Stomach smooth muscle (tissue), 2 donors: Measurements from ENCODE around the gene ATXN1.

Experiments
- H3K27ac ChIP-seq: one replicate; pipeline ENCODE4 v1.7.0; 2013; ENCODE audit warnings: mild to moderate bottlenecking, low read length, inconsistent platforms
- H3K27me3 ChIP-seq, 2 donors: one replicate each; pipeline ENCODE4 v1.7.0; 2013; ENCODE audit warnings: low read length in 2 of 2; ENCODE audit not compliant: insufficient read depth in 2 of 2, control insufficient read depth in 1 of 2
- H3K36me3 ChIP-seq, 2 donors: one replicate each; pipeline ENCODE4 v1.7.0; 2013; ENCODE audit warnings: low read length in 2 of 2; ENCODE audit not compliant: control insufficient read depth in 2 of 2, insufficient read depth in 2 of 2
- H3K4me1 ChIP-seq: one replicate; pipeline ENCODE4 v1.7.0; 2013; ENCODE audit warnings: low read length; ENCODE audit not compliant: control insufficient read depth, insufficient read depth
- H3K4me3 ChIP-seq, 2 donors: one replicate each; pipeline ENCODE4 v1.7.0; 2013; ENCODE audit warnings: low read length in 2 of 2
- H3K9ac ChIP-seq, 2 donors: one replicate each; pipeline ENCODE4 v1.7.0; 2013; ENCODE audit warnings: low read length in 2 of 2, mild to moderate bottlenecking in 1 of 2
- H3K9me3 ChIP-seq, 2 donors: one replicate each; pipeline ENCODE4 v1.7.0; 2013; ENCODE audit warnings: low read length in 2 of 2; ENCODE audit not compliant: control insufficient read depth in 2 of 2
- donor health status: healthy.
- donor health status: Pancreatic carcinoma.

ATXN1 gene

GRCh38 chr6:16653226-16653625 lies 108.0 kb downstream of the ATXN1 start:
- H3K36me3 ChIP-seq = peaks cover 13 to 14% of the 10 kb centered on the region in 2 donors
- no peaks in the 10 kb centered on the region for H3K27me3 ChIP-seq
- no peak overlapping the region for H3K27ac ChIP-seq
- H3K4me1 ChIP-seq = no peaks in the 10 kb centered on the region
- no peak overlapping the region for H3K9ac ChIP-seq
- no peaks in the 10 kb centered on the region for H3K9me3 ChIP-seq
- no peak overlapping the region for H3K4me3 ChIP-seq

GRCh38 chr6:16651871-16652270 lies 109.4 kb downstream of the ATXN1 start:
- H3K27me3 ChIP-seq = no peaks in the 10 kb centered on the region
- no peak overlapping the region for H3K4me3 ChIP-seq
- no peaks in the 10 kb centered on the region for H3K4me1 ChIP-seq
- no peak overlapping the region for H3K27ac ChIP-seq
- H3K9ac ChIP-seq = no peak overlapping the region
- peaks cover 10 to 14% of the 10 kb centered on the region in 2 donors for H3K36me3 ChIP-seq
- no peaks in the 10 kb centered on the region for H3K9me3 ChIP-seq

- no peaks in the 10 kb centered on the region for H3K4me1 ChIP-seq
- no peak overlapping the region for H3K27ac ChIP-seq
- no peaks in the 10 kb centered on the region for H3K27me3 ChIP-seq
- H3K9ac ChIP-seq = no peak overlapping the region
- H3K4me3 ChIP-seq = no peak overlapping the region
- peaks cover 10 to 16% of the 10 kb centered on the region in 2 donors for H3K36me3 ChIP-seq
- H3K9me3 ChIP-seq = no peaks in the 10 kb centered on the region
These were observed 111.4 kb downstream of the ATXN1 start for GRCh38 chr6:16649890-16650289.

GRCh38 chr6:16649241-16649640 lies 112.0 kb downstream of the ATXN1 start:
- Histone ChIP-seq H3K9me3 (no peaks in the 10 kb centered on the region), H3K27ac (no peak overlapping the region), H3K9ac (no peak overlapping the region), H3K4me1 (no peaks in the 10 kb centered on the region), H3K27me3 (no peaks in the 10 kb centered on the region), H3K36me3 (peaks cover 10 to 16% of the 10 kb centered on the region in 2 donors), H3K4me3 (no peak overlapping the region)

GRCh38 chr6:16648003-16648402 lies 113.3 kb downstream of the ATXN1 start:
- Histone ChIP-seq H3K27ac (no peak overlapping the region), H3K4me1 (no peaks in the 10 kb centered on the region), H3K9ac (no peak overlapping the region), H3K36me3 (peaks cover 2 to 6% of the 10 kb centered on the region in 2 donors), H3K9me3 (no peaks in the 10 kb centered on the region), H3K4me3 (no peak overlapping the region), H3K27me3 (no peaks in the 10 kb centered on the region)

- no peak overlapping the region for H3K27ac ChIP-seq
- H3K27me3 ChIP-seq = no peaks in the 10 kb centered on the region
- no peak overlapping the region for H3K9ac ChIP-seq
- H3K4me3 ChIP-seq = no peak overlapping the region
- peaks cover 2 to 5% of the 10 kb centered on the region in 2 donors for H3K36me3 ChIP-seq
- H3K9me3 ChIP-seq = no peaks in the 10 kb centered on the region
- no peaks in the 10 kb centered on the region for H3K4me1 ChIP-seq
These were observed 113.8 kb downstream of the ATXN1 start for GRCh38 chr6:16647422-16647821.

GRCh38 chr6:16644540-16645250 lies 116.6 kb downstream of the ATXN1 start:
- H3K27me3 ChIP-seq = no peaks in the 10 kb centered on the region
- peaks cover 2 to 7% of the 10 kb centered on the region in 2 donors for H3K36me3 ChIP-seq
- no peaks in the 10 kb centered on the region for H3K4me1 ChIP-seq
- H3K27ac ChIP-seq = no peak overlapping the region
- H3K9me3 ChIP-seq = no peaks in the 10 kb centered on the region
- H3K9ac ChIP-seq = no peak overlapping the region
- no peak overlapping the region for H3K4me3 ChIP-seq

GRCh38 chr6:16639684-16640480 lies 121.4 kb downstream of the ATXN1 start:
- Histone ChIP-seq H3K36me3 (peaks cover 0 to 7% of the 10 kb centered on the region in 2 donors), H3K27ac (no peak overlapping the region), H3K27me3 (no peaks in the 10 kb centered on the region), H3K9ac (no peak overlapping the region), H3K4me1 (peaks cover 7% of the 10 kb centered on the region), H3K9me3 (no peaks in the 10 kb centered on the region), H3K4me3 (no peak overlapping the region)

GRCh38 chr6:16637635-16638034 lies 123.6 kb downstream of the ATXN1 start:
- H3K9ac ChIP-seq = no peak overlapping the region
- H3K9me3 ChIP-seq = no peaks in the 10 kb centered on the region
- peaks cover 7% of the 10 kb centered on the region for H3K4me1 ChIP-seq
- peaks cover 0 to 5% of the 10 kb centered on the region in 2 donors for H3K36me3 ChIP-seq
- no peak overlapping the region for H3K27ac ChIP-seq
- H3K27me3 ChIP-seq = no peaks in the 10 kb centered on the region
- no peak overlapping the region for H3K4me3 ChIP-seq

- H3K27ac ChIP-seq = no peak overlapping the region
- no peak overlapping the region for H3K9ac ChIP-seq
- no peak overlapping the region for H3K4me3 ChIP-seq
- H3K36me3 ChIP-seq = peaks cover 0 to 3% of the 10 kb centered on the region in 2 donors
- H3K27me3 ChIP-seq = no peaks in the 10 kb centered on the region
- H3K9me3 ChIP-seq = no peaks in the 10 kb centered on the region
- peaks cover 7% of the 10 kb centered on the region for H3K4me1 ChIP-seq
These were observed 125.3 kb downstream of the ATXN1 start for GRCh38 chr6:16635810-16636602.
